Sigmoid colon (tissue), 4 donors: ENCODE measurements around the gene ZRANB3.

ENCODE experiments used
- EP300 ChIP-seq, 4 donors: sonication (generic); formaldehyde crosslinking; IDR thresholded peaks; one replicate each; pipeline ENCODE4 v1.6.1; 2017; ENCODE audit warnings: antibody characterized with exemption in 4 of 4
- POLR2A ChIP-seq, 2 donors: fragments of 450-650 bp; IDR thresholded peaks; one replicate each; pipeline ENCODE4 v1.6.1; 2016; ENCODE audit warnings: antibody characterized with exemption in 2 of 2, mild to moderate bottlenecking in 2 of 2, moderate library complexity in 2 of 2
- POLR2AphosphoS5 ChIP-seq, 4 donors: sonication (generic); formaldehyde crosslinking; IDR thresholded peaks; one replicate each; pipeline ENCODE4 v1.6.1; 2017; ENCODE audit warnings: antibody characterized with exemption in 4 of 4
- TF ChIP-seq, protein P1 (sequence below), 4 experiments: fragments of 450-650 bp in 3 of 4; fragments of 200-600 bp in 1 of 4; IDR thresholded peaks; one replicate each; pipeline ENCODE4 v1.5.1; 2016 to 2019; ENCODE audit warnings: antibody characterized with exemption in 4 of 4, mild to moderate bottlenecking in 3 of 4, moderate library complexity in 2 of 4

DNA sequence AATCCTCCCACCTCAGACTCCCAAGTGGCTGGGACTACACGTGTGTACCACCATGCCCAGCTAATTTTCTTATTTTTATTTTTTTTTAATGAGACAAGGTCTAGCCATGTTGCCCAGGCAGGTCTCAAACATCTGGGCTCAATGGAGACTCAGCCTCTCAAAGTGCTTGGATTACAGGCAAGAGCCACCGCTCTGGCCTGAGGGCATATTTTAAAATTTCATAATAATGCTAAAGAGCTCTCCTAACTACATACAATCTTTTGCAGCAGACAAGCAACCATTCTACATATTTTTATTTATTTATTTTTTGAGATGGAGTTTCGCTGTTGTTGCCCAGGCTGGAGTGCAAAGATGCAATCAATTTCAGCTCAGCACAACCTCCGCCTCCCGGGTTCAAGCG is 271.9 kb downstream of the ZRANB3 start:
- TF ChIP-seq, protein P1, sequence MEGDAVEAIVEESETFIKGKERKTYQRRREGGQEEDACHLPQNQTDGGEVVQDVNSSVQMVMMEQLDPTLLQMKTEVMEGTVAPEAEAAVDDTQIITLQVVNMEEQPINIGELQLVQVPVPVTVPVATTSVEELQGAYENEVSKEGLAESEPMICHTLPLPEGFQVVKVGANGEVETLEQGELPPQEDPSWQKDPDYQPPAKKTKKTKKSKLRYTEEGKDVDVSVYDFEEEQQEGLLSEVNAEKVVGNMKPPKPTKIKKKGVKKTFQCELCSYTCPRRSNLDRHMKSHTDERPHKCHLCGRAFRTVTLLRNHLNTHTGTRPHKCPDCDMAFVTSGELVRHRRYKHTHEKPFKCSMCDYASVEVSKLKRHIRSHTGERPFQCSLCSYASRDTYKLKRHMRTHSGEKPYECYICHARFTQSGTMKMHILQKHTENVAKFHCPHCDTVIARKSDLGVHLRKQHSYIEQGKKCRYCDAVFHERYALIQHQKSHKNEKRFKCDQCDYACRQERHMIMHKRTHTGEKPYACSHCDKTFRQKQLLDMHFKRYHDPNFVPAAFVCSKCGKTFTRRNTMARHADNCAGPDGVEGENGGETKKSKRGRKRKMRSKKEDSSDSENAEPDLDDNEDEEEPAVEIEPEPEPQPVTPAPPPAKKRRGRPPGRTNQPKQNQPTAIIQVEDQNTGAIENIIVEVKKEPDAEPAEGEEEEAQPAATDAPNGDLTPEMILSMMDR (IDR thresholded peaks at IDR 0.05): no peak
- TF ChIP-seq POLR2A (IDR thresholded peaks at IDR 0.05): no peak
- TF ChIP-seq EP300 (IDR thresholded peaks at IDR 0.05): no peak
- TF ChIP-seq POLR2AphosphoS5 (IDR thresholded peaks at IDR 0.05): no peak
